Measurements from ENCODE around the gene CDH4.

CDH4 gene

GRCh38 chr20:61685462-61685861 is 433.4 kb downstream of the CDH4 start:
- Histone ChIP-seq H3K9ac (ENCODE audit: low read depth, low read length) (no peak overlapping the region), H3K4me3 (ENCODE audit: low read depth in 1 of 2, low read length in 2 of 2) (no peak overlapping the region), H3K36me3 (ENCODE audit: insufficient read depth, low read length) (no peaks in the 10 kb centered on the region), H2AFZ (ENCODE audit: low read depth, low read length) (no peak overlapping the region), H3K27ac (ENCODE audit: low read length) (no peak overlapping the region), H3K9me3 (ENCODE audit: insufficient read depth, low read length, severe bottlenecking) (no peaks in the 10 kb centered on the region), H3K79me2 (ENCODE audit: insufficient read depth, low read length) (no peaks in the 10 kb centered on the region), H3K4me2 (ENCODE audit: insufficient read depth, low read length) (no peak overlapping the region), H4K20me1 (ENCODE audit: insufficient read depth, low read length) (0 out of 2 replicates have a peak, but pooled peaks cover 5% of the 10 kb centered on the region), H3K4me1 (ENCODE audit: insufficient read depth, low read length) (no peaks in the 10 kb centered on the region), H3K27me3 (ENCODE audit: insufficient read depth, low read length, poor library complexity) (peaks cover 5% of the 10 kb centered on the region)
- TF ChIP-seq CTCF (IDR thresholded peaks at IDR 0.05; ENCODE audit: borderline replicate concordance, extremely low read depth, low read length, poor library complexity, severe bottlenecking), result no peak
- TF ChIP-seq EZH2 (IDR thresholded peaks at IDR 0.05; ENCODE audit: borderline replicate concordance, low read depth, low read length, severe bottlenecking), result no peak
- ATAC-seq (ENCODE audit: insufficient read depth, low read depth) (no peak), DNase-seq (no peak)

GRCh38 chr20:61686051-61686936 is 434.2 kb downstream of the CDH4 start:
- 0 out of 2 replicates have a peak, but pooled peaks cover 5% of the 10 kb centered on the region for H4K20me1 ChIP-seq (ENCODE audit: insufficient read depth, low read length)
- no peak overlapping the region for H3K9ac ChIP-seq (ENCODE audit: low read depth, low read length)
- H3K27me3 ChIP-seq (ENCODE audit: insufficient read depth, low read length, poor library complexity), result peaks cover 5% of the 10 kb centered on the region
- no peak overlapping the region for H2AFZ ChIP-seq (ENCODE audit: low read depth, low read length)
- ATAC-seq (ENCODE audit: insufficient read depth, low read depth), result no peak
- H3K79me2 ChIP-seq (ENCODE audit: insufficient read depth, low read length), result no peaks in the 10 kb centered on the region
- TF ChIP-seq EZH2 (IDR thresholded peaks at IDR 0.05; ENCODE audit: borderline replicate concordance, low read depth, low read length, severe bottlenecking), result no peak
- TF ChIP-seq CTCF (IDR thresholded peaks at IDR 0.05; ENCODE audit: borderline replicate concordance, extremely low read depth, low read length, poor library complexity, severe bottlenecking), result no peak
- no peaks in the 10 kb centered on the region for H3K9me3 ChIP-seq (ENCODE audit: insufficient read depth, low read length, severe bottlenecking)
- no peak overlapping the region for H3K4me2 ChIP-seq (ENCODE audit: insufficient read depth, low read length)
- H3K4me3 ChIP-seq (ENCODE audit: low read depth in 1 of 2, low read length in 2 of 2), result no peak overlapping the region
- DNase-seq, result no peak
- H3K36me3 ChIP-seq (ENCODE audit: insufficient read depth, low read length), result no peaks in the 10 kb centered on the region
- H3K4me1 ChIP-seq (ENCODE audit: insufficient read depth, low read length), result no peaks in the 10 kb centered on the region
- H3K27ac ChIP-seq (ENCODE audit: low read length), result no peak overlapping the region

- Histone ChIP-seq H3K36me3 (ENCODE audit: insufficient read depth, low read length) (no peaks in the 10 kb centered on the region), H3K4me2 (ENCODE audit: insufficient read depth, low read length) (no peak overlapping the region), H3K9me3 (ENCODE audit: insufficient read depth, low read length, severe bottlenecking) (no peaks in the 10 kb centered on the region), H2AFZ (ENCODE audit: low read depth, low read length) (no peak overlapping the region), H3K4me1 (ENCODE audit: insufficient read depth, low read length) (no peaks in the 10 kb centered on the region), H3K79me2 (ENCODE audit: insufficient read depth, low read length) (no peaks in the 10 kb centered on the region), H3K4me3 (ENCODE audit: low read depth in 1 of 2, low read length in 2 of 2) (no peak overlapping the region), H3K9ac (ENCODE audit: low read depth, low read length) (no peak overlapping the region), H3K27me3 (ENCODE audit: insufficient read depth, low read length, poor library complexity) (peaks cover 5% of the 10 kb centered on the region), H3K27ac (ENCODE audit: low read length) (no peak overlapping the region), H4K20me1 (ENCODE audit: insufficient read depth, low read length) (0 out of 2 replicates have a peak, but pooled peaks cover 3% of the 10 kb centered on the region)
- ATAC-seq (ENCODE audit: insufficient read depth, low read depth) (no peak), DNase-seq (no peak)
- TF ChIP-seq CTCF (IDR thresholded peaks at IDR 0.05; ENCODE audit: borderline replicate concordance, extremely low read depth, low read length, poor library complexity, severe bottlenecking) (no peak), EZH2 (IDR thresholded peaks at IDR 0.05; ENCODE audit: borderline replicate concordance, low read depth, low read length, severe bottlenecking) (no peak)
Observed at GRCh38 chr20:61688411-61688810, 436.4 kb downstream of the CDH4 start.
